Gastroesophageal sphincter (tissue), 4 donors: ENCODE measurements around the gene TRIM7. TPM values are rescaled to one million over a fixed set of nuclear protein-coding genes. Genes with fewer than 3 reads are reported as not detected.
A peak's percentile ranks its signal among the peaks of the same experiment; 100 is the strongest.

Experiments
- ATAC-seq: fragments of 150-250 bp; one replicate; pipeline ENCODE4 v1.9.1; 2016; ENCODE audit warnings: mild to moderate bottlenecking, moderate library complexity
- H3K27ac ChIP-seq, 4 donors: fragments of 200-600 bp; sonication (generic) in 3 of 4; 1 replicate in 3 of 4; 2 replicates in 1 of 4; pipeline ENCODE4 v1.5.1; 2016 to 2019
- H3K27me3 ChIP-seq: fragments of 200-600 bp; sonication (generic); one replicate; pipeline ENCODE4 v1.5.1; 2019
- H3K36me3 ChIP-seq, 2 donors: fragments of 200-600 bp; sonication (generic); one replicate each; pipeline ENCODE4 v1.5.1; 2019; ENCODE audit warnings: control low read depth in 1 of 2
- H3K4me1 ChIP-seq, 3 donors: fragments of 200-600 bp; sonication (generic); 1 replicate in 2 of 3; 2 replicates in 1 of 3; pipeline ENCODE4 v1.5.1; 2016 to 2019; ENCODE audit warnings: control low read depth in 2 of 3
- H3K4me3 ChIP-seq, 2 donors: fragments of 200-600 bp; sonication (generic); one replicate each; pipeline ENCODE4 v1.5.1; 2019; ENCODE audit warnings: mild to moderate bottlenecking in 1 of 2, moderate library complexity in 1 of 2
- H3K9me3 ChIP-seq, 3 donors: fragments of 200-600 bp; sonication (generic); one replicate each; pipeline ENCODE4 v1.5.1; 2017 to 2019; ENCODE audit warnings: control low read depth in 2 of 3
- CTCF ChIP-seq, 4 experiments: fragments of 200-600 bp in 2 of 4; fragments of 450-650 bp in 2 of 4; sonication (generic) in 1 of 4; IDR thresholded peaks; one replicate each; pipeline ENCODE4 v1.5.1; 2017 to 2019; ENCODE audit warnings: antibody characterized with exemption in 4 of 4, mild to moderate bottlenecking in 2 of 4, moderate library complexity in 2 of 4
- EP300 ChIP-seq: sonication (generic); formaldehyde crosslinking; IDR thresholded peaks from one replicate; pipeline ENCODE4 v1.6.1; 2017; ENCODE audit warnings: antibody characterized with exemption, mild to moderate bottlenecking
- POLR2A ChIP-seq, 2 donors: fragments of 450-650 bp; IDR thresholded peaks; one replicate each; pipeline ENCODE4 v1.6.1; 2017; ENCODE audit warnings: antibody characterized with exemption in 2 of 2, mild to moderate bottlenecking in 2 of 2, moderate library complexity in 1 of 2
- POLR2AphosphoS5 ChIP-seq: sonication (generic); formaldehyde crosslinking; IDR thresholded peaks from one replicate; pipeline ENCODE4 v1.6.1; 2017; ENCODE audit warnings: antibody characterized with exemption
- WGBS, 2 donors: methylation state at CpG; one replicate each; pipeline ENCODE4 v1.1.5; 2018; ENCODE audit warnings: low coverage in 1 of 2; 5-methylcytosine and 5-hydroxymethylcytosine counted together
- total RNA-seq, 4 donors: library from RNA; depleted of rRNA; stranded (reverse); fragments of >200 nt; gene quantifications; one replicate each; pipeline ENCODE4 v1.1.0, GENCODE V29; 2016

Gene TRIM7
- 10 to 100 TPM in 1 of 4 donors, 1 to 10 TPM in 3; 3.0 to 11.0 (median 4.7) TPM for total RNA-seq

DNA sequence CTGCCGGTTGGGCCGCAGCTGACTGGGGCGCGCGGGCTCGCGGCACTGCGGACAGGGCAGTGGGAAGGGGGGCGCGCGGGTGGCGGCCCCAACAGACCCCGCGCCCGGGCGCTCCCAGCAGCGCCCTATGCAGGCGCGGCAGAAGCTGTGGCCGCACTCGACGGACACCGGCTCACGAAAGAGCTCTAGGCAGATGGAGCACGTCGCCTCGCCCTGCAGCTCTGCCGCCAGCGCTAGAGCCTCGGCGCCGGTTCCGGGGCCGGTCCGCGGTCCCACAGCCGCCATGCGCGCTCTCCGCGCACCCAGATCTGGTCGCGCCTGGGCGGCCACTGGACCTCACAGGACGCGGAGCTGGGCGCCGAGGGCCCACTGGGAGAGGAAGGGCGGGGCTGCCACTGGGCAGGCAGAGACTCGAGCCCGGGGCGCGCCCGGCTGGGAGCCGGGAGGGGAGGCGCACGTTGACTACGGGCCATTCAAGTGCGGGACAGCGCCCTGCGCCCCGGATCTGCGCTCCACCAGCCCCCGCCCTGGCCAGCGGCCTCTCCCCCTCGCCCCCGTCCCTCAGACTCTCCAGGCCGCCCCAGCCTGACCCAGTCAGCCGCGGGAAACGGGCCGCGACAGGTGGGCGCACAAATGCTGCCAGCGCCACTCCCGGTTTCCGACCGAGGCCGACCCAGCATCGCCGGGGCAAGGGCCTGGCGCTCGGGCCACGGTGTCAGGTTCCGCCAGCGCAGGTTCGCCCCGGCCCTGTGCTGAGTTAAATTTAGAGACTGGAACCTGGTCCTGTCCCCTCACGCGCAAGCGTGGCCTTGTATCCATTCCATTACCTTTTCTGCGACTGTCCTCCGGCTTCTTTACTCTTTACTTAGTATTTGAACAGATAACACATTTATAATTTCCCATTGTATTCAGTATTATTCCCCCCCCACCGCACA, at the start of gene TRIM7:
Gene TRIM7 (minus strand): TSS at position 371 of the 935 bp plus-strand sequence. CDS start 86 bp downstream, at position 285.
- Histone ChIP-seq H3K9me3 (no peaks in the 10 kb centered on the region), H3K27me3 (no peaks in the 10 kb centered on the region), H3K27ac (peak within 1 kb of the TSS in 3 of 4 donors; percentile 89 to 90 (median 90)), H3K36me3 (no peaks in the 10 kb centered on the region), H3K4me1 (peaks cover 0 to 42% (median 14%) of the 10 kb centered on the region in 3 donors), H3K4me3 (peak within 1 kb of the TSS; percentile 34 to 78)
- peak; percentile 18 to 20 for TF ChIP-seq POLR2A (IDR thresholded peaks at IDR 0.05)
- TF ChIP-seq CTCF (IDR thresholded peaks at IDR 0.05), result no peak
- TF ChIP-seq POLR2AphosphoS5, result no peak
- 13 to 28% methylated on average over 6 to 10 of the region's 94 CpGs for WGBS, 2 donors
- ATAC-seq, result peak; percentile 19

DNA sequence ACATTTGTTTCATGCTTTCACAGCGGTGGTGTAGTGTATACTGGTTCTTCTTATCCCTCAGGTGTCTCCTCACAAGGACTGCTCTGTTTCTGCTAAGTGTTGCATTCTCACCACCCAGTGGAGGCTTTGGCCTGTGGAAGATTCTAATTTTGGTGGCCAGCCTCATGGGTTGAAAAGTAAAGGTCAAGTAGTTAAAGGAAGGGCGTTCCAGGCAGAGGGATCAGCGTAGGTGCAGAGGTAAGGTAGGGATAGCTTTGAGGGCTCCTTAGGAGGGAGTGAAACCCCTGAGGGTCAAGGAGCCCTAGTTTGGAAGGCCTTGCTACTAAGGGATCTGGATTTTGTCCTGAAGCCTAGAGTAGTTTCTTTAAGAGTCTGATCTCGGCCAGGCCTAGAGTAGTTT, 43.3 kb upstream of the TRIM7 start:
- Histone ChIP-seq H3K4me3 (peak overlapping the region; percentile 63 to 76), H3K36me3 (peaks cover 0 to 28% of the 10 kb centered on the region in 2 donors), H3K27ac (peak overlapping the region in 3 of 4 donors; percentile 93 to 97 (median 94)), H3K9me3 (no peaks in the 10 kb centered on the region), H3K27me3 (no peaks in the 10 kb centered on the region), H3K4me1 (peaks cover 0 to 83% (median 38%) of the 10 kb centered on the region in 3 donors)
- WGBS, 2 donors, result 46 to 53% methylated on average over 2 to 3 of the region's 4 CpGs
- TF ChIP-seq EP300 (no peak), POLR2A (IDR thresholded peaks at IDR 0.05) (no peak), CTCF (IDR thresholded peaks at IDR 0.05) (no peak), POLR2AphosphoS5 (no peak)
- no peak for ATAC-seq

- Histone ChIP-seq H3K9me3 (no peaks in the 10 kb centered on the region), H3K4me1 (peaks cover 0 to 79% (median 41%) of the 10 kb centered on the region in 3 donors), H3K27me3 (no peaks in the 10 kb centered on the region), H3K27ac (peak overlapping the region; percentile 84 to 97 (median 94)), H3K4me3 (peak overlapping the region; percentile 63 to 76), H3K36me3 (peaks cover 0 to 20% of the 10 kb centered on the region in 2 donors)
- ATAC-seq, result peak; percentile 89
- WGBS, 2 donors, result 0 to 10% methylated on average over 2 to 6 of the region's 55 CpGs
- TF ChIP-seq POLR2AphosphoS5, result peak; percentile 78
- TF ChIP-seq CTCF (IDR thresholded peaks at IDR 0.05), result peak in 3 of 4 experiments; percentile 3 to 36 (median 9)
- TF ChIP-seq POLR2A (IDR thresholded peaks at IDR 0.05), result peak; percentile 50 to 74
- no peak for TF ChIP-seq EP300
Observed at GRCh38 chr5:181246276-181247049, 41.5 kb upstream of the TRIM7 start.

DNA sequence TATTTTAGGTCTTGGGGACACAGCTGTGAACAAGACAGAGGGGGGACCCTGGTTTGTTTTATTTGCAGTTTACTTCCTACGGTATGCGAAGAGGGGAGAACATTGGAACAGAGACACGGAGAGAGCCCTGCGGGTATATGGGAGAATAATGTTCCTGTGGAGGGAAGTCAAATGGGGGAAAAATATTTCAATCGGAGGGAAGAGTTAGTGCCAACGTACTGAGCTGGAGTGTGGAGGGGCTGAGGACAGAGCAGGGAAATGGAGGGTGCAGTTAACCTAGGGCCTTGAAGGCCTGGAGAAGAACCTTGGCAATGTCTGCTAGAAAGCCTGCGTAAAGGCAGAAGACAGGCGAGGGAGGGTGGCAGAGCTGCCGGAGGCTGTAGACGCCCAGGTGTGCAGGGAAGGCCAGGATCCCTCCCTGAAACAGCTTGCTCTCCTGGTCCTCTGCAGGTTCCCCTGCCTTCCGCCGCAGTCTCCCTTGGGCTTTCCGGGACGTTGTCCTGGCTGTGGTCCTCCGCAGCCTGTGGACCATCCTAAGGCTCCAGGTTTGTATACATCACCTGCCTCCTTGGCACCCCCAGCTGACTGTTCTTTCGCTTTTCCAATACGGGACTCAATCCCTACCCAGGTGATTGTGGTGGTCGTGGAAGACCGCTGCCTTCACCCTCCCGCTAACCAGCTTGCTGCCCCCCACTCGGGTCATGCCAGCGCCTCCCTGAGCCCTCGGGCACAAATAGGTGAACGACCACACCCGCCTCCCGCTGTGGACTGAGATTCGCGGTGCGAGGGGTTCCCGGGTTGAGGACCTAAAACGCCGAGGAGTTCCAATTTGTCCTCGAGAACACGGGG, 40.7 kb upstream of the TRIM7 start:
- Histone ChIP-seq H3K4me1 (peaks cover 0 to 79% (median 41%) of the 10 kb centered on the region in 3 donors), H3K9me3 (no peaks in the 10 kb centered on the region), H3K27me3 (no peaks in the 10 kb centered on the region), H3K27ac (peak overlapping the region; percentile 84 to 97 (median 94)), H3K36me3 (peaks cover 0 to 24% of the 10 kb centered on the region in 2 donors), H3K4me3 (peak overlapping the region; percentile 63 to 76)
- ATAC-seq, result no peak
- TF ChIP-seq POLR2AphosphoS5, result no peak
- TF ChIP-seq POLR2A (IDR thresholded peaks at IDR 0.05), result no peak
- TF ChIP-seq CTCF (IDR thresholded peaks at IDR 0.05), result no peak
- no peak for TF ChIP-seq EP300
- WGBS, 2 donors, result 44 to 46% methylated on average over 15 to 20 of the region's 34 CpGs
